Stomach (tissue), 4 donors: ENCODE measurements around the gene DCLK1.

ENCODE experiments used
- CTCF ChIP-seq, 7 experiments: fragments of 450-650 bp in 4 of 7; fragments of 200-600 bp in 3 of 7; sonication (generic) in 3 of 7; IDR thresholded peaks; one replicate each; pipeline ENCODE4 v1.5.1; 2016 to 2019; ENCODE audit warnings: antibody characterized with exemption in 7 of 7, control low read depth in 2 of 7, mild to moderate bottlenecking in 1 of 7
- POLR2A ChIP-seq, 4 donors: fragments of 450-650 bp; IDR thresholded peaks; one replicate each; pipeline ENCODE4 v1.6.1; 2016; ENCODE audit warnings: antibody characterized with exemption in 4 of 4, control low read depth in 2 of 4, mild to moderate bottlenecking in 1 of 4, moderate library complexity in 1 of 4
- POLR2AphosphoS5 ChIP-seq, 3 donors: sonication (generic); formaldehyde crosslinking; IDR thresholded peaks; one replicate each; pipeline ENCODE4 v1.6.1; 2016; ENCODE audit warnings: antibody characterized with exemption in 3 of 3

- TF ChIP-seq CTCF (IDR thresholded peaks at IDR 0.05) = no peak
- TF ChIP-seq POLR2A (IDR thresholded peaks at IDR 0.05) = no peak
- TF ChIP-seq POLR2AphosphoS5 (IDR thresholded peaks at IDR 0.05) = no peak
These were observed 337.4 kb downstream of the DCLK1 start for GRCh38 chr13:35793823-35794222.
